Kidney epithelial cell (primary cell): ENCODE measurements around the gene ABCC3. TPM values are rescaled to one million over a fixed set of nuclear protein-coding genes. Genes with fewer than 3 reads are reported as not detected.
A peak's percentile ranks its signal among the peaks of the same experiment; 100 is the strongest.

Experiments
- DNase-seq: peaks from one replicate; pipeline ENCODE4 v3.0.0-alpha.2; 2010; ENCODE audit warnings: low read depth
- H3K27me3 ChIP-seq: 2 replicates; pipeline ENCODE4 v1.6.0; 2011; ENCODE audit warnings: low read length; ENCODE audit not compliant: control insufficient read depth, insufficient read depth
- H3K36me3 ChIP-seq: 2 replicates; pipeline ENCODE4 v1.5.1; 2011; ENCODE audit warnings: low read length; ENCODE audit not compliant: control insufficient read depth, insufficient read depth
- H3K4me3 ChIP-seq: 2 replicates; pipeline ENCODE4 v1.5.1; 2011; ENCODE audit warnings: low read depth, mild to moderate bottlenecking, control low read depth, low read length
- CTCF ChIP-seq: IDR thresholded peaks from 2 replicates; pipeline ENCODE4 v1.5.1; 2011; ENCODE audit warnings: mild to moderate bottlenecking, moderate library complexity, low read length, control low read depth, inconsistent platforms; ENCODE audit not compliant: insufficient read depth, poor library complexity, severe bottlenecking
- total RNA-seq: library from RNA; depleted of rRNA; stranded (reverse); fragments of >200 nt; gene quantifications from 2 replicates; pipeline ENCODE4 v1.2.3, GENCODE V29; 2015

The ABCC3 gene
- total RNA-seq, 1 donor from 2014 or later = 1.3 TPM

GRCh38 chr17:50632637-50633036 is 2.0 kb upstream of the ABCC3 start:
- DNase-seq = no peak
- Histone ChIP-seq H3K36me3 (no peaks in the 10 kb centered on the region), H3K27me3 (no peaks in the 10 kb centered on the region), H3K4me3 (no peak overlapping the region)
- TF ChIP-seq CTCF = no peak

GRCh38 chr17:50633683-50634082 is 998 bp upstream of the ABCC3 start:
- Histone ChIP-seq H3K36me3 (no peaks in the 10 kb centered on the region), H3K4me3 (no peak overlapping the region), H3K27me3 (no peaks in the 10 kb centered on the region)
- DNase-seq = no peak
- no peak for TF ChIP-seq CTCF

- no peak for DNase-seq
- peak overlapping the region; percentile 55 for H3K4me3 ChIP-seq
- H3K27me3 ChIP-seq = no peaks in the 10 kb centered on the region
- TF ChIP-seq CTCF = no peak
- H3K36me3 ChIP-seq = no peaks in the 10 kb centered on the region
Observed at GRCh38 chr17:50634915-50635731, 442 bp downstream of the ABCC3 start.

GRCh38 chr17:50635732-50635981 is 976 bp downstream of the ABCC3 start:
- no peak for DNase-seq
- Histone ChIP-seq H3K27me3 (no peaks in the 10 kb centered on the region), H3K4me3 (peak overlapping the region; percentile 55), H3K36me3 (no peaks in the 10 kb centered on the region)
- no peak for TF ChIP-seq CTCF

- no peak for TF ChIP-seq CTCF
Observed at GRCh38 chr17:50635982-50636803, 1.5 kb downstream of the ABCC3 start.

More at GRCh38 chr17:50635982-50636803, 1.5 kb downstream of the ABCC3 start:
- Histone ChIP-seq H3K27me3 (no peaks in the 10 kb centered on the region), H3K36me3 (no peaks in the 10 kb centered on the region), H3K4me3 (no peak overlapping the region)
- DNase-seq = no peak
